GM06990 (cell line): Measurements from ENCODE around the gene PSMG3.

Experiments
- DNase-seq: peaks from one replicate; pipeline ENCODE4 v3.0.0-alpha.2; 2011; ENCODE audit not compliant: insufficient read length; ENCODE audit errors: extremely low read depth
- H3K27me3 ChIP-seq: replicated peaks from 2 replicates; pipeline ENCODE4 v1.6.0; 2011; ENCODE audit warnings: low read length; ENCODE audit not compliant: control insufficient read depth, insufficient read depth
- H3K36me3 ChIP-seq: 2 replicates; pipeline ENCODE4 v1.5.1; 2011; ENCODE audit warnings: low read length; ENCODE audit not compliant: control insufficient read depth, insufficient read depth
- H3K4me3 ChIP-seq: replicated peaks from 2 replicates; pipeline ENCODE4 v1.5.1; 2011; ENCODE audit warnings: low read depth, mild to moderate bottlenecking, control low read depth, low read length
- CTCF ChIP-seq: IDR thresholded peaks from 2 replicates; pipeline ENCODE4 v1.5.1; 2011; ENCODE audit warnings: low read length, control low read depth, mild to moderate bottlenecking, inconsistent platforms; ENCODE audit not compliant: insufficient read depth, poor library complexity, severe bottlenecking

PSMG3 gene

GRCh38 chr7:1572111-1572822 is 2.4 kb upstream of the PSMG3 start:
- no peak for TF ChIP-seq CTCF
- no peak for DNase-seq
- no peak overlapping the region for H3K4me3 ChIP-seq
- peaks cover 2% of the 10 kb centered on the region; the same call in 1 of the 2 replicates for H3K36me3 ChIP-seq
- H3K27me3 ChIP-seq: no peaks in the 10 kb centered on the region

GRCh38 chr7:1569440-1569832 is 396 bp downstream of the PSMG3 start:
- TF ChIP-seq CTCF: no peak
- H3K36me3 ChIP-seq: peaks cover 7% of the 10 kb centered on the region
- no peaks in the 10 kb centered on the region for H3K27me3 ChIP-seq
- H3K4me3 ChIP-seq: peak overlapping the region; percentile 78
- DNase-seq: no peak

- Histone ChIP-seq H3K4me3 (peak overlapping the region; percentile 78), H3K36me3 (peaks cover 7% of the 10 kb centered on the region), H3K27me3 (no peaks in the 10 kb centered on the region)
- no peak for DNase-seq
- TF ChIP-seq CTCF: no peak
Observed at GRCh38 chr7:1569016-1569415, 816 bp downstream of the PSMG3 start.

GRCh38 chr7:1567896-1568510 is 1.8 kb downstream of the PSMG3 start:
- TF ChIP-seq CTCF: no peak
- no peak overlapping the region for H3K4me3 ChIP-seq
- no peak for DNase-seq
- no peaks in the 10 kb centered on the region for H3K27me3 ChIP-seq
- H3K36me3 ChIP-seq: peaks cover 7% of the 10 kb centered on the region

GRCh38 chr7:1567049-1567771 is 2.6 kb downstream of the PSMG3 start:
- Histone ChIP-seq H3K4me3 (no peak overlapping the region), H3K36me3 (peaks cover 7% of the 10 kb centered on the region), H3K27me3 (no peaks in the 10 kb centered on the region)
- TF ChIP-seq CTCF: no peak
- no peak for DNase-seq
